GM19025 (cell line): Measurements from ENCODE around the gene PRM1.

Source experiments
- ATAC-seq: cut with Tn5 transposase; IDR thresholded peaks from one replicate; pipeline ENCODE4 v1.9.1; 2021; ENCODE audit warnings: mild to moderate bottlenecking, low read depth, moderate library complexity; ENCODE audit not compliant: unreplicated experiment

The PRM1 gene

DNA sequence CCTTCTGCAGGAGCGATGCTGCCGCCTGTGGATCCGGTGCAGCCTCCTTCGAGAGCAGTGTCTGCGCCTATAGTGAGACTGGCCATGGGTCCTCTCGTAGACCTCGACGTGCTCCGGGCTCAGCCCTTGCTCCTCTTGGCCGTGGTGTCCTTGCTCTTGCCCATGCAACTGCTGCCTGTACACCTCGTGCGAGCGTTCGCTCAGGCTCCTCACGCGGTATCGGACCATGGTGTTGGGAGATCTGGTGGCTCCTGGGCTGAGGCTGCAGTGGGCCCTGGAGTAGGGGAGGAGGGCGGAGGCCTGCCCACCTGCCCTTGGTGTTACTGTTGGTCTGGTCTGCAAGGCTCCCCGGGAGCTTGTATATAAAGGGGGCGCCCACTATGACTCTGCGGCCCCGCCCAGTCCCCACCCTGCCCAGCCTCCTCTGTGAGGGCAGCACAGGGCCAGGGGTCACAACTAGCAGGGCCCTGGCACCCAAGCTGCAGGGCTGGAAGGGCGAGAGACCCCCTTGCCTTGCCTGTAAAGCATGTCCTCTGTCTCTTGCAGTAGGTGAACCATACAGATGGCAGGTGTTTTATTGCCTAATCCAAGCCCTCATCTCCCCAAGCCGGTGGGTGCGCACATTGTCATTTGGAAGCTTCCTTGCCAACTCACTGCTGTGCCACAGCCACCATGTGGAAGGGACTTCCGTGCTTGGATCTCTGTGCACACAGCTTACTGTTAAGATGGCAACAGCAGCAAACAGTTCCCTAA, 4.8 kb downstream of the PRM1 start, which contains the start of gene PRM2:
PRM2 (minus strand) TSS at position 338 of the 753 bp plus-strand sequence; CDS start at position 228, 110 bp downstream.
- ATAC-seq: no peak

- ATAC-seq: no peak
These were observed 6.2 kb downstream of the PRM1 start for GRCh38 chr16:11274964-11275363.

DNA sequence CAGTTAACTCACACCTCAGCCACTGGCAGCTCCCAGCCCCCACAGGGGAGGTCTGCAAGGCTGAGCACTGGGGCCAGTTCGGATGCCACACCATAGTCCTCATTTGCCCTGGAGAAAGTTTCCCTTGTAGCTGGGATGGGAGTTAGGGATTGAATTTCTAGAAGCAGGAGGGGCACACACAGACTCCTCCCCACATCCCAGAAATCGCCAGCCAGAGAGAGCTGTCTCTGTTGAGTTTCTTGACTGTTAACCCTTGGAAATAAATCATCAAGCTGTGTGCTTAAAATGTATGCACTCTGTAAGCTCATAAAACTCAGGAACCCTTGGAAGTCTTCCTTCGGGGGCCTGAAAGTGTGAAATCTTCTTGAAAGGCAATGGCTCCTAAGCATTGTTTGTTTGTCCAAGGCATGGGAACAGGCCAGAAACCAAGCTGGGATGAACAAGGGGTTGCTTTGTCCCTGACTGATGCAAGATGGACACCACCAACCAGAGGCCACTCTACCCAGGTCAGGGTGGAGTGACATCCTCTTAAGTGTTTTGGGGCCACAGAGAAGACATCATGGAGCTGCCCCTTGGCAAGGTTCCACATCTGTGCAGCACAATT, 7.3 kb downstream of the PRM1 start:
- ATAC-seq: no peak

GRCh38 chr16:11272921-11273720, 8.0 kb downstream of the PRM1 start, which contains the start of gene PRM3:
Gene PRM3, minus strand, starts transcription at chr16:11273629. Its CDS starts 34 bp downstream, at chr16:11273595.
- no peak for ATAC-seq

DNA sequence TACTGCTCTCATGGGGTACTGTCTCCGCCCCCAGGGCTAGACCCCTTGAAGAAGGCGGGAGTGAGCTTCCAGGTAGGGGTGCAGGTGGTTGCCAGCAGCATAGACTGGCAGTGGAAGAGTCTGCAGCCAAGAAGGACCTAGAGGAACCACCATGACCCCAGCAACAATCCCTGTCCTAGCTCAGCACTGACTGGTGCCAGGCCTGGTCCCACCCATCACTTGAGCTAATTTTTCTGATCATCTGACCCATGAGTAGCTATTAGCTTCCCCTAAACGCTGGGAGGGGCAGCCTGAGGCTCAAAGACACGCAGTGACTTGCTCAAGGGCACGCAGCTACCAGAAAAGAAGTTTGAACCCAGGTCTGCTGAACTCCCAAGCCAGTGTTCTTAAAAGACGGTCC, 8.6 kb downstream of the PRM1 start:
- no peak for ATAC-seq

GRCh38 chr16:11271610-11272009, 9.5 kb downstream of the PRM1 start:
- ATAC-seq: no peak

DNA sequence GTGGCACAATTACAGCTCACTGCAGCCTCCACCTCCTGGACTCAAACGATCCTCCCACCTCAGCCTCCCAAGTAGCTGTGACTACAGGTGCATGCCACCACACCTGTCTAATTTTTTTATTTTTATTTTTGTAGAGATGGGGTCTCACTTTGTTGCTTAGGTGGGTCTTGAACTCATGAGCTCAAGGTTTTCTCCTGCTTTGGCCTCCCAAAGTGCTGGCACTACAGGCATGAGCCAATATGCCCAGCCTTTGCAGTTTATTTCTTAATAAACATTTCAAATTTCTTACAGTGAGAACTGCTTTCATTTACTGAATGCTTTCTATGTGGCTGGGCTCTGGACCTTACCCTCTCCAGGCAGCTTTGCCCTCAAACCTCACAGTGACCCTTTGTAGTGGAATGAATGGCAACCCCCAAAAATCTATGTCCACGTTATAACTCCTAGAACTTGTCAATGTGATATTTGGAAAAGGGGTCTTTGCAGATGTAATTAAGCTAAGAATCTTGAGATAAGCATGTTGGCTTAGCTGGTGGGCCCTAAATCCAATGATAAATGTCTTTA, 10.4 kb downstream of the PRM1 start:
- ATAC-seq: no peak

GRCh38 chr16:11268921-11269375, 12.2 kb downstream of the PRM1 start, which contains the start of gene TNP2:
Gene TNP2, minus strand, starts transcription at chr16:11269325. Its CDS starts 63 bp downstream, at chr16:11269262.
- no peak for ATAC-seq

DNA sequence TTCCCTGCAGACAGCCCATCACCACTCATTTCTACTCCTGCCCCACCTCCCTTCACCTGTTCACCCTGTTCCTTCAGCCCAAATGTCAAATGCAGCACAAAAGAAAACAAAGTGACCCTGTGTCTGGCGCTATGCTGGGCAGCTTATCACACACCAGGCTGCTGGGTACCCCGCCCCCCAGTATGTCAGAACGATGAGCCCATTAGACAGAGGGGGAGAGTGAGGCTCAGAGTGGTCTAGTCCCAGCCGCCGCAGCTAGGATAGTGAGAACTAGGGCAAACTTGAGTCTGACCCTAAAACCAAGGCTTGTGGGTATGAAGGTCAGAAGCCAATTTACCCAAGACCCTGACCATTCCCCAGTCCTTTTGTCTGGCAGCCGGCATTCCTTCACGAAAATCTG, 16.0 kb downstream of the PRM1 start:
- no peak for ATAC-seq

GRCh38 chr16:11264155-11264832, 16.8 kb downstream of the PRM1 start:
- ATAC-seq: no peak

DNA sequence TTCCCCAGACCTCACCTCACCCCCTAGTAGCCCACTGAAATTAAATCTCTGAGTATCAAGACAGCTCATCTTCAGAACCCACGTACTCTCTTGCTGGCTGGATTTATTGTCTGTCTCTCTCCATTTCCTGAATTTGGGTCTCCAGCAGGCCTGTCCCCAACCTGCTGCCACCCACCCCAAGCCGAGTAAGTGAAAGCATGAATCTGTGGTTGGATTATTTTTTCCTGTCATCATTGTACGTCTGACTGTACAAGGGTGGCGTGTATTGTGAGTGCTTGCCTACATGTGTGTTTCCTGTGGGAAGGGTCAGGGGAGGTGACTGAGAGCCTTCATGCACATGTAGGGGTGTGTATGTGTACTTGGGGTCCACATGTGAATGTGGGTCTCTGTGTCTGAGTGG, 17.4 kb downstream of the PRM1 start:
- no peak for ATAC-seq

GRCh38 chr16:11262915-11263314, 18.2 kb downstream of the PRM1 start:
- ATAC-seq: no peak

DNA sequence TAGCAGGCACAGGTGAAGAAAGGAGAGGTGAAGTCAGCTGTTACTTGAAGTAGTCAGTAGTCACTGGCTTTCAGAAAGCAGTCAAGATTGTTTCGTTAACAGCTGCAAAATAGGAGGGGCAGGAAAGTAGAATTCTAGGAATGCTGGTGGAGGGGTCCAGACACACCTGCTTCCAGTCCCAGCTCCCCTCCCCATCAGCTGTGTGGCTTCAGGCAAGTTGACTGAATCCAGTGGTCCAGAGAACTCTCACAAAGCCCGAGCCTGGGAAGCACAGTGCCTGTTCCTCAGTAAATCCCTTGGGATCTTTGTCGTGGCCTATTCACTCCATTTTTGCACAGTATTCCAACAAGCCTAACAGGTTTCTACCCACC, 20.5 kb downstream of the PRM1 start:
- no peak for ATAC-seq

GRCh38 chr16:11259655-11260595, 21.2 kb downstream of the PRM1 start:
- ATAC-seq: no peak

DNA sequence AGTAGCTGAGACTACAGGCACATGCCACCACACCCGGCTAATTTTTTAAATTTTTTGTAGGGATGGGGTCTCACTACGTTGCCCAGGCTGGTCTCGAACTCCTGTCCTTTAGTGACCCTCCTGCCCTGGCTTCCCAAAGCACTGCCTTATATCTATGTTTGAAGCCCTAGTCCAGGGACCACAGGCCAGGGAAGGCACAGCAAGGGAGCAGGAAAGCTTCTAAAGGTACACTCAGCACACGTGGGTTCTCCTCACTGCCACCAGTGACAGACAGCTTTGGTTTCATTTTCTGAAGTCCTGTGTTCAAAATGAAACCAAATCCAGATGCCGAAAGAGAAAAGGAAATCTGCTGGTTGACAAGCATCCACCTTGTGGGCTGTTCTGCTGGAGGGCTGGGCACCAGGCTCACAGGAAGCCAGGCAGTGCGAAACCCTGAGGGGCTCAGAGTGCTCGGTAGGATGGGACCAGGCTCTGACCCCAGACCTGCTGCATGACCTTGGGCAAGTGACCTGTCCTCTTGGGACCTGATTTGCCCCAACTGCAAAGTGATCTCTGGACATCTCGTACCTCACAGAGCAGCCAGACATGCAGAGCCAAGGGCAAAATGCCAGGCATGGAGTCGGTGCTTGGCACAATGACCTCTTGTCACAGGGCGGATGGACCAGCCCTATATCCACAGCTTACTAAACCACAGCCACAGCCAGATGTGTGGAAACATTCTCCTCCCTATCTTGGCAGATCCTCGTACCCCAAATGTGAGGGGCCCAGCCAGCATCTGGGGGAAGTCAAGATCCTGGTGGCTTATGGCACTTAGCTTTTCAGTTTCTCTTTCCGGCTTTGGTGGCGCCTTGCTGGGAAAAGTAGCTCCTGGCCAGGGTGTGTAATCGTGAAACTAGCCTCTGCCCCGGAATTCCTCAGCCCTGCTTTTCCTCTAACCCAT, 22.3 kb downstream of the PRM1 start:
- no peak for ATAC-seq

- no peak for ATAC-seq
These were observed 23.8 kb downstream of the PRM1 start for GRCh38 chr16:11257131-11257938.

- ATAC-seq: no peak
These were observed 24.4 kb downstream of the PRM1 start for GRCh38 chr16:11256661-11257130.
